Gastroesophageal sphincter (tissue), 3 donors: ENCODE data around the gene SCAF4.

Experiments used
- CTCF ChIP-seq, 4 experiments: fragments of 200-600 bp in 2 of 4; fragments of 450-650 bp in 2 of 4; sonication (generic) in 1 of 4; IDR thresholded peaks; one replicate each; pipeline ENCODE4 v1.5.1; 2017 to 2019; ENCODE audit warnings: antibody characterized with exemption in 4 of 4, mild to moderate bottlenecking in 2 of 4, moderate library complexity in 2 of 4
- EP300 ChIP-seq: sonication (generic); formaldehyde crosslinking; IDR thresholded peaks from one replicate; pipeline ENCODE4 v1.6.1; 2017; ENCODE audit warnings: antibody characterized with exemption, mild to moderate bottlenecking
- POLR2AphosphoS5 ChIP-seq: sonication (generic); formaldehyde crosslinking; IDR thresholded peaks from one replicate; pipeline ENCODE4 v1.6.1; 2017; ENCODE audit warnings: antibody characterized with exemption

DNA sequence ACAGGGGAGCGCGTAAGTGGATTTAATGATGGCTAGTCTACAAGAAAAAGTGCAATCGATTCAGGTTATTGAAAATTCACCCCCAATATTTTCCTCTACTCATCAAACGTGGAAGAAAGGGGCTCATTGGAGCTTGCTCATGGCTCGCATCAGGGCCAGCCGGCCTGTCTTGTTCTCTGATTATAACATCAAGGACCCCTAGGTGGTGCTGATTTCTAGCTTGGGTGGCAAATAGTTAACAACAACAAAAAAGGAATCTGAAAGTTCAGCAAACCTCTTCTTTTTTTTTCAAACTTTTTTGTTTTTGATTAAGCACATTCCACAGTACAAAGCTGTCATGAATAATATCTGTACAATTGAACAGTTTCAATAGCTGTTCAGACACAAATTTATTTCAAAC, 108.3 kb downstream of the SCAF4 start:
- TF ChIP-seq CTCF (IDR thresholded peaks at IDR 0.05) (no peak), EP300 (no peak), POLR2AphosphoS5 (no peak)
